HG03039 (cell line): ENCODE measurements around the gene CSN2.
"Not testable (repeated sequence)": the region's sequence is repeated elsewhere in the genome, so short reads cannot be mapped to it uniquely, and the experiment has no call there.

Experiments
- ATAC-seq: cut with Tn5 transposase; IDR thresholded peaks from one replicate; pipeline ENCODE4 v1.9.1; 2021; ENCODE audit warnings: mild to moderate bottlenecking, moderate library complexity; ENCODE audit not compliant: unreplicated experiment

The CSN2 gene, protein sequence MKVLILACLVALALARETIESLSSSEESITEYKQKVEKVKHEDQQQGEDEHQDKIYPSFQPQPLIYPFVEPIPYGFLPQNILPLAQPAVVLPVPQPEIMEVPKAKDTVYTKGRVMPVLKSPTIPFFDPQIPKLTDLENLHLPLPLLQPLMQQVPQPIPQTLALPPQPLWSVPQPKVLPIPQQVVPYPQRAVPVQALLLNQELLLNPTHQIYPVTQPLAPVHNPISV

DNA sequence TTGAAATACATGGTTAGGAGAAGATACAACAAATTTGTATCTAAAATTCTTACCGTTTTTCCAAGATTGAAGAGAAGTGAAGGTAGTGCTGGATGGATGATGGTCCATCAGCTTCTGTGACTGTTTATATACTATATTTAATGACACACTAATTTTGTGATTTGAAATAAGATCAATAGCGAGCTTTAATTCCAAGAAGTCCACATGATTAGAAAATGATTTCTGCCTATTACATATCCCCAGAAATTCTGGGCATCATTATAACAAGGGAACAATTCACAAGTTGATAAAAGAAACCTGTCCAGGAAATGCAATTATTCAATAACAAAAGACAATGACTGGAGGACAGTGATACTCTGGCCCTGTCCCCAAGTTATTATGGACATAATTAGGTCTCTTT lies at the start of gene CSN2:
TSS of gene CSN2 (minus strand) at position 101 of the 400 bp plus-strand sequence. CDS start 4,733 bp downstream, outside the sequence.
- ATAC-seq = no peak

DNA sequence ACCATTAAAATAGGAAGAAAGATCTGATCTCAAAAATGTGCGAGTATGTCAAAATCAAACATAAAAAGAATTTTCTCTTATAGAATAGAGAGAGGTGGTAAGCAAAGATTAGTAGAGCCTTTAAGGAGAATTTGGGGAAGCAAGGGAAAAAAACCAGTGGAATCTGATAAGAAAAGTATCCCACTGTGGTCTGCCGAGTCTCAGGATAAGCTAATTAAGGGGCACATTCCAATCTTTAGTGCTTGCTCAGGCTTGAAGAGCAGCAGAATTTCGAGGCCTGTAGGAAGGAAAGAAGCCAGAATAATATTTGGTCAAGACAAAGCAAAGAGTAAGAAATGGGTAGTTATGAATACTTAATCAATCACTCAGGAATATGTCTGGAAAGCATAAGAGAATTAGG lies 43.2 kb upstream of the CSN2 start:
- no peak for ATAC-seq

DNA sequence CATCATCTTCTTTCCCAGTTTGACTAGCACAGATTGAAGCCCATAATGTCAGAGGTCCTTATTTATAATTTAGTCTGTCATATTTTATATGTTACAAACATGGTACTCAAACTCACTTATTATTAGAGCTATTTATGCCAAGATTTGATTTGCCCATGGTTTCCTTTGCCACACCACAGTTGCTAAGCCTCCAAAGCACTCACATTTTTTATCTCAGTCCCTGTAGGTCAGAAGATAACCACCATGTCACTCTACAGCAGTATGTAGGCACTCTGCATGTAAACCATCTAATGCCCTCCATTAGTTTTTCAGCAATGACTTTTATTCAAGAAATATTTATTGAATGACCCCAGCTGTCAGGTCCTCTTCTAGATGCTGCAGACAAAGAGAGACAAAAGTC lies 37.0 kb upstream of the CSN2 start:
- ATAC-seq = no peak

DNA sequence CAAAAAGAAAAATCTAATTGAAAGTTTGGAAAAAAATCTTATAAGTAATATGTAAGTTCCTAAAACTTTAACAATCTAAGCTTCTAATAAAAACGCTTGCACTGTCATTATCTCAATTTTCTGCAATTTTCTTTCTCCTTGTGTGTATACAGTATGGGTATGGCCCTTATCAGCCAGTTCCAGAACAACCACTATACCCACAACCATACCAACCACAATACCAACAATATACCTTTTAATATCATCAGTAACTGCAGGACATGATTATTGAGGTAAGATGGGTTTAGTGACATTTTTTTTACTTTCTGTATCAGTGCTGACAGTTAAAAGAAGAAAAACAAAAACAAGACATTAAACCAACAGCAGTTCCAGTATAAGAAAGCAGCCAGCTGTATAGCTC lies 35.2 kb upstream of the CSN2 start:
- no peak for ATAC-seq

DNA sequence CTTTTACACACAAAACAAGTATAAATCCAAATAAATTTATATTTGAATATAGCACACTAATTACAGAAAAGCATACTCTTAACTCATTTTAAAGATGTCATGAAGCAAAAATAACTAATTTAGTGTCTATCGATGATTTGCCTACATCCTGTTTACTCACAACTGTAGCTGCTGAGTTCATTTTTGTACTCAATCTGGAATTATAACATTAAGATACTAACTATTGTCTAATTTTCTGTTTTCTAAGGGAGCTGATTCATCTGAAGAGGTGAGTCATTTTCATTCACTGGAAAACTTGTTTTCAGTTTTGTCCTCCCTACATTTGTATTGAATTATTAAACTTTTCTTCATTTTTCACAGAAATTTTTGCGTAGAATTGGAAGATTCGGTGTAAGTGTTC lies 33.9 kb upstream of the CSN2 start:
- ATAC-seq = peak; percentile 53

DNA sequence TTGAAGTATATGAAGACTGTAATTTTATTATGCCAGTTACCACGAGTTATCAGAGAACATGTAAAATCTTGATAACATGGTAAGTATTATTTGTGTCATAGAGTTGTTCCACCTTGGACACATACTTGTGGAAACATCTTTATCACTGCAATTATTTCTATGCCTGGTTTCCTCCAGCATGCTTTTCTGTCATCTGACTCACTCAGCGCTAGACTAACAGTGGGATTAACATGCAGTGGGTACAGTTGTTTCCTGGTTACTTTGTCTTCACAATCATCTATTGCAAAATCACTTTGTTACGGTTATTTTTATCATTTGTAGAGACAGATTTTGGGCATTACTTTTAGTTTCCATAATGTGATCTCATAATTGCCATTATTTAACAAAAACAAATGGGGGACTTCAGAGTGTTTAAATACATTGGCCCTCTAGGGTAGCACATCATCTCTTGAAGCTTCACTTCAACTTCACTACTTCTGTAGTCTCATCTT lies 30.0 kb upstream of the CSN2 start, which contains the start of gene STATH:
TSS of gene STATH (plus strand) at position 441 of the 491 bp plus-strand sequence. CDS start 2,472 bp downstream, outside the sequence.
- ATAC-seq = no peak

DNA sequence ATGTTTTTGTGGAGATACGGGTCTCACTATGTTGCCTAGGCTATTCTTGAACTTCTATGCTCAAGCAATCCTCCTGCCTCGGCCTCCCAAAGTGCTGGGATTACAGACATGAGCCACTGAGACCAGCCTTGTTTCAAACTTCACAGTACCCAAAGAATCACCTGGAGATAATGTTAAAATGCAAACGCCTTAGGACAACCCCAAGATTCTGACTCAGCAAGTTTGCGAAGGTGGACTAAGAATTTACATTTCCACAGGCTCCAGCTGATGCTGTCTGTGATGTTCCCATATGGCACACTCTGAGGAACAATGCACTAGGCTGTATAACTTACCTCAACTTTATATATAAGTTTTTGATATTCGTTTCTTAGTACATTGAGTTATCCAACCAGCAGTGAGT lies 29.3 kb upstream of the CSN2 start:
- ATAC-seq = no peak

DNA sequence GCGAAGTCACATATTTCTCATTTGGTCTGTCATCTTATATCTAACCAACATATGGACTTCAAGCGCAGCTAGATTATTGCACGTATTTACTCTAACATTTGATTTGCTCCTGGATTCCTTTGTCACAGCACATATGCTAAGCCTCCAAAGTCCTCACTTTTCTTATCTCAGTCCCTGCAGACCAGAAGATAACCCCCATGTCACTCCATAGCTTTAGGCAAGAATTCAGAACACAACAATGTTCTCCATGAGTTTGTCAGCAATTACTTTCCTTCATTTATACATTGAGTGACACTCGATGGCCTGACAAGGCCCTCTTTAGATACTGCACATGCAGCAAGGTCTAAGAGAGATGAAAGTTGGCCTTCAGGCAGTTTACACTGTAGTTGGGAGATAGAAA lies 25.5 kb upstream of the CSN2 start:
- ATAC-seq = no peak

DNA sequence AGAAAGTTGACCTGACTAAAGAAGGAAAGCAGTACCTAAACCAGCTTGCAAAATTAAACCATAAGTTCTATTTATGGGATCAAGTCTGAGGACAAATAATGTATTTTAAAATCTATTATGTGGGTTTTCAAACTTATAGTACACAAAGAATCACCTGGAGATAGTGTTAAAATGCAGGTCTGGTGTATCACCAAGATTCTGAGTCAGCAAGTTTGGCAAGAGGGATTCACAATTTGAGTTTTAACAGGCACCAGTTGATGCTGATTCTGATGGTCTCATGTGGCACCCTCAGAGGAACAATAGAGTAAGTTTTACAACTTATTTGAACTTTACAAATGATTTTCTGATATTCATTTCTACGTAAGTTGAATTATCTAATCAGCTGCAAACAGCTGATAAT lies 21.1 kb upstream of the CSN2 start:
- ATAC-seq = no peak

DNA sequence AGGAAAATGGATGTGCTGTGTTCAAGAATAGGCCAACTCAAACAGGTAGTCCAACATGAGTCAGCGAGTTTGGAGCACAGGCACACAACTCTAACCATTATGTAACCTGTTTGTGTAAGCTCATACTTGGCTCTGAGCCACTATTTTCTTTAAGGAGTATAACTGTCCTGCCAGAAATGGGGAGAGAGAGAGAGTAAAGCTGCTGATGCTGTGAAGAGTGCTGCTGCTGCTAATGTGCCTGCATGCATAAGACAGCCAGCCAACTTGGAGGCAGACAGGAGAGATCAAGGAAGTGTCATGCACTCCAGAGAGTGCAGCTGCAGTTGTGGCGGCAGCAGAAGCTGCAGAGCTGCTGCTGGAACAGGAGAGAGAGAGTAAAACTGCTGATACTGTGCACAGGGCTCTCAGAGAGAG lies 18.5 kb upstream of the CSN2 start:
- peak; percentile 59 for ATAC-seq

DNA sequence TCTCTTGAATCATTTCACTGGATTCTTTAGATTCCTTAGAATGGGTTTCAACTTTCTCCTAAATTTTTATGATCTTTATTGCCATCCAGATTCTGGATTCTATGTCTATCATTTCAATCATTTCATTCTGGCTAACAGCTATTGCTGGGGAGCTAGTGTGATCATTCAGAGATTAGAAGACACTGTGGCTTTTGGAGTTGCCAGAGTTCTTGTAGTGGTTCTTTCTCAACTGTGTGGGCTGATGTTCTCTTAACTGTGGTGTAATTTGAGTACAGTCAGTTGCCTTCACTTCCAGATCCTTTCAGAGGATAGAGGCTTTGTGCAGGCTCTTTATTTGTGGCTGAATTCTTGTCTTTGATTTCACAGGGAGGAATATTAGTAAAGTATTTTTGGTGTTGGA lies 12.1 kb upstream of the CSN2 start:
- no peak for ATAC-seq

DNA sequence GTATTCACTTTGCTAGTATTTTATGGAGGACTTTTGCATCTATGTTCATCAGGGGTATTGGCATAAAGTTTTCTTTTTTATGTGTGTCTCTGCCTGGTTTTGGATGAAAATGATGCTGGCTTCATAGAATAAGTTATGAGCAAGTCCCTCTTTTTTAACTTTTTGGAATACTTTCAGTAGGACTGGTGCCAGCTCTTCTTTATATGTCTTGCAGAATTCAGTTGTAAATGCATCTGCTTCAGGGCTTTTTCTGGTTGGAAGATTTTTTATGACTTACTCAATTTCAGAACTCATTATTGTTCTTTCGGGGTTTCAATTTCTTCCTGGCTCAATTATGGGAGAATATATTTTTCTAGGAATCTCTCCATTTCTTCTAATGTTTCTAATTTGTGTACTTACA lies 9.1 kb upstream of the CSN2 start:
- ATAC-seq = no peak

DNA sequence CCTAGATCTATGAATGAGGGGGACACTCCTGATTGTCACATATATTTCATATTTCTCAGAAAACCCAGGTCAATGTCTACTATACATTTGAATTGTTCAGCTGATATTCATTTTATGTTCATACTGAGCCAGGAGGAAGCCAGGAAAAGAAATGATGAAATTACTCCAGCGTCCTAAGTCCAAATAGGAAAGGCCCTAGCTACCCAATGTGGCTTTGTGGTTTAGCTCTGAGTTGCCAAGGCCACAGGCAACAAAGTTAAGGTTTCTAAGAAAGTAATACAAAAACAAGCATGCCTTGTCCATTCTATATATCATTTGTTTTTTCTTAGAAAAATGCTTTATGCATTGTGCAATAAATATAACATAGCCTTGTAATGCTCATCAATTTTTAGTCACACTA lies 4.5 kb upstream of the CSN2 start:
- ATAC-seq = no peak

DNA sequence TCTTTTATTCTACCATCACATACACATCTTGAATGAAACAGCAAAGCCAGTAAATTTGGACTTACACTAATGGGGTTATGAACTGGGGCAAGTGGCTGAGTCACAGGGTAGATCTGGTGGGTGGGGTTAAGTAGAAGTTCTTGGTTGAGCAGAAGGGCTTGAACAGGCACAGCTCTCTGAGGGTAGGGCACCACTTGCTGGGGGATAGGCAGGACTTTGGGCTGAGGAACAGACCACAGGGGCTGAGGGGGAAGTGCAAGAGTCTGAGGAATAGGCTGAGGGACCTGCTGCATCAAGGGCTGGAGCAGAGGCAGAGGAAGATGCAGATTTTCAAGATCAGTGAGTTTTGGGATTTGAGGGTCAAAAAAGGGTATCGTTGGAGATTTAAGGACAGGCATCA lies 8.3 kb downstream of the CSN2 start:
- ATAC-seq = no peak

DNA sequence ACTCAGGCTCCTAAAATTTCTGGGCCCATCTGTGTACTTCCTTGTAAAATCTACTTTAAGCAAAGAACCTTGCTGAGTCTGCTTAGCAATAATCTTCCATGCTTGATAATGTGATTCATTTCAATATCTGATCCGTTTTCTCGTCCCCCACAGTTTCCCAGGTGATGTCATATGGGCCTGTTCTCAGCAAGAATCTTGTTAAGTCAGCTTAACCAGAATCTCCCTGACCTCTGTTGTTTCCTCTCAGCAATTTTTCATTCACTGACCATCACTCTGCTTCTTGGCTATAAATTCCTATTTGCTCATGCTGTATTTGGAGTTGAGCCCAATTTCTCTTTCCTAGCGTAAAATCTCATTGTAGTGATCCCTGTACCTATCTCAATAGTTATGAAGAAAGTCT lies 13.9 kb downstream of the CSN2 start:
- ATAC-seq = no peak

DNA sequence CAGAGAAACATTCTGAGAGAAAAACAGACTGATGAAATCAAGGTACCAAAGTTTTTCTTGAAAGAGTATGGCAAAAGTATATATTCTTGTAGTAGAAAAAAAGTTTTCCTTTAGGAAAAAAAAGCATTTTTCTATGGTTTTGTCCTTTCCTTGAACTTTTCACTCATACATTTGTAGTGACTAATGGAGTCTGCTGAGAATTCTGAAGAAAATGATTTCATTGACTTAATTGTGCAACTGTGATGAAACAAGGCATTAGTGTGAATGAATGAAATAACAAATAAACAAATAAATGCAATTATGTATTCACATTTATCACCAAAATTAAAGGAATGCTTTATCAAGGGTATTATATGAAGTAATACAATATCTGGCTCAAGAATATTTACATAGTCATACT lies 29.0 kb downstream of the CSN2 start:
- ATAC-seq = no peak

DNA sequence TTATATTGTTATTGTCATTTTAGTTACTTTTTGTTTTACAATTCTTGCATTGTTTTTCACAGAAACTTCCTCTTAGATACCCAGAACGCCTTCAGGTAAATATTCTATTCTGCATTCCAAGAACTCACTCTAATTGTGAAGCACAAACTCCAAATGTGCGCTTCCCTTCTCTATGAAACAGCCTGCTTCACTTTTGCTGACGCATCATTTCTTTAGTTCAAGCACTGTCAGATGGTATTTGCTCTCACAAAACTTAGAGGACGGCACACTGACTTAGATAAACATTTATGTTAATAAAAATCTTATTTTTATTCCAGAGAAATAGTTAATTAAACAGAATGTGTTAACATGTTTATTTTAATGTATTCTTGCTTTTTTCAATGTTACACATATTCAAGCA lies 31.4 kb downstream of the CSN2 start:
- no peak for ATAC-seq

DNA sequence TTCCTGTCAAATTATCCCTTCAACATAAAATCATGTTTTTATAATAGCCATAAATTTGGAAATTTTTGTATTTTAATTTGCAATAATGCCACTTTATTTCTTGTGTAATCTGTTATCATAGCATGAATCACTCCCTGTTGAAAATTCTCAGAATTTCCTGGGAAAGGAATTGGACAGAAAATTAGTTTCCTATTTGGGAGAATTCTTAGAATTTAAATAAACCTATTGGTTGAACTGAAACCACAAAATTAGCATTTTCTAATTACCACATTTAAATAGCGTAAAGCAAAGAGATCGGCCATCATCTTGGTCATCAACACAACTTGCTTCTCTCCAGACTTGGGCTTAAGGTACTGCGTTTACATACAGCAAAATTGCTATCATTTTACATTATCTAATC lies 34.8 kb downstream of the CSN2 start, which contains the start of gene CSN1S1:
TSS of gene CSN1S1 (plus strand) at position 301 of the 400 bp plus-strand sequence. CDS start 1,488 bp downstream, outside the sequence.
- no peak for ATAC-seq

DNA sequence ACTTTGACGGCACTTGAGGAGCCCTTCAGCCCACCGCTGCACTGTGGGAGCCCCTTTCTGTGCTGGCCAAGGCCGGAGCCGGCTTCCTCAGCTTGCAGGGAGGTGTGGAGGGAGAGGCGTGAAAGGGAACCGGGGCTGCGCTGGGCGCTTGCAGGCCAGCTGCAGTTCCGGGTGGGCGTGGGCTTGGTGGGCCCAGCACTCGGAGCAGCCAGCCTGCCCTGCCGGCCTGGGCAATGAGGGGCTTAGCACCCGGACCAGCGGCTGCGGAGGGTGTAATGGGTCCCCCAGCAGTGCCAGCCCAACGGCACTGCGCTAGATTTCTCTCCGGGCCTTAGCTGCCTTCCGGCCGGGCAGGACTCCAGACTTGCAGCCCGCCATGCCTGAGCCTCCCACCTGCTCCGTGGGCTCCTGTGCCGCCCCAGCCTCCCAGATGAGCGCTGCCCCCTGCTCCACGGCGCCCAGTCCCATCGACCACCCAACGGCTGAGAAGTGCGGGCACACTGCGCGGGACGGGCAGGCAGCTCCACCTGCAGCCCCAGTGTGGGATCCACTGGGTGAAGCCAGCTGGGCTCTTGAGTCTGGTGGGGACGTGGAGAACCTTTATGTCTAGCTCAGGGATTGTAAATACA lies 41.6 kb downstream of the CSN2 start:
- not testable (repeated sequence) for ATAC-seq

DNA sequence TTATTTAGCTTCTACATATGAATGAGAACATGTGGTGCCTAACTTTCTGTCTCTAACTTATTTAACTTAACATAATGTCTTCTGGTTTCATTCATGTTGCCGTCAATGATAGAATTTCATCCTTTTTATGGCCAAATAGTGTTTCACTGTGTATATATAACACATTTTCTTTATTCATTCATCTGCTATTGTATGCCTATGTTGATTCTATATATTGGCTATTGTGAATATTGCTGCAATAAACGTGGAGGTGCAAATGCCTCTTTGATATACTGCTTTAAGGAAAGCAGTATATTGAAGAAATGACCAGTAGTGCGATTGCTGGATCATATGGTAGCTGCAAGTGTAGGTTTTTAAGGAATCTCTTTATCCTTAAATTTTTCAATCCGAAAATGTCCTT lies 44.7 kb downstream of the CSN2 start:
- no peak for ATAC-seq

DNA sequence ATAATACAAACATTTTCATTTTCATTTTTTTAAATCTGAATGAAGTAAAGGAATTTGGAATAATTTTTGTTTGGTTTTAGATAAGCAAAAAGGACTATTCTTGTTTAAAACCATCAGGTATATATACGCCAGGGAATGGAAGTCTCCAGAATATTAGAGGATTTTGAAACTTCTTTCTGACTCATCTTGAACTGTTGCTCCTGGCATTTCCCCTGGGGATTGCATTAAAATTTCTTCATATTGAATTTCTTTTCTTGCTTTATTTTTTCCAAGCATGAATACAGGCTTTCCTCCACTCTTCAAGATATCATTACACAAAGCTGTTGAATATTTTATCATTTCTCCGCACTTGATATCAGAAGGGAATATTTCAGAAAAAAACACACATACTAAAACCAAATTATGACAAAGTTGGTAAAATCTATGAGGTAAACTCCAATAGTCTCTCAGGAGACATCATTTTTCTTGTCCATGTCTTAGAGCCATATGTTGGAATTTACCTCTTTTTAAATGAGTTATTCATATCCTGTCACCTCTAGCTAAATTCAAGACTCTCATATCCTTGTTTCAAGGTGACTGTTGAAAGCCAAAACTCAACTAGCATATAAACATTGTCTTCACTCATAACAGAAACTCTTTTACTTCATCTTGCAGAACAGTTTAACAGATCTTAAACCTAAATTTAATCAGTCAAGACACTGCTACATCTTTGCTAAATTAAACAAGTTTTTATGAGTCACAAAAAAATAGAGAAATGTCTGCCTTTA lies 55.3 kb downstream of the CSN2 start:
- ATAC-seq = peak; percentile 94

DNA sequence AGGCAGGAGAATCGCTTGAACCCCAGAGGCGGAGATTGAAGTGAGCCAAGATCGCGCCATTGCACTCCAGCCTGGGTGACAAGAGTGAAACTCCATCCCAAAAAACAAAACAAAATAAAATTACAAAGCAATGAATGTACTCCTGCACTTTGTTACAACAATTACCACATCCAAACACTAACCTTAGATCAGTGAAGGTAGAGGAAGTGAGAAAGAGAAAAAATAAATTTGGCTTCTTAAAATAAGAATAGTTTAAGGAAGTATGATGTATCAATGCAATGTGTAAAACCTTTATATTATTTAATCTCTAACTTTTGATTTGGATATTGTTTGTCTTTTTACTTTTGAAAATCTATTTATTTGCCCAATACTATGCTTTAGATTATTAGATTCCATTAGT lies 56.3 kb downstream of the CSN2 start:
- ATAC-seq = no peak
